ENCODE data around the gene ASGR1.

- TF ChIP-seq, protein P1, sequence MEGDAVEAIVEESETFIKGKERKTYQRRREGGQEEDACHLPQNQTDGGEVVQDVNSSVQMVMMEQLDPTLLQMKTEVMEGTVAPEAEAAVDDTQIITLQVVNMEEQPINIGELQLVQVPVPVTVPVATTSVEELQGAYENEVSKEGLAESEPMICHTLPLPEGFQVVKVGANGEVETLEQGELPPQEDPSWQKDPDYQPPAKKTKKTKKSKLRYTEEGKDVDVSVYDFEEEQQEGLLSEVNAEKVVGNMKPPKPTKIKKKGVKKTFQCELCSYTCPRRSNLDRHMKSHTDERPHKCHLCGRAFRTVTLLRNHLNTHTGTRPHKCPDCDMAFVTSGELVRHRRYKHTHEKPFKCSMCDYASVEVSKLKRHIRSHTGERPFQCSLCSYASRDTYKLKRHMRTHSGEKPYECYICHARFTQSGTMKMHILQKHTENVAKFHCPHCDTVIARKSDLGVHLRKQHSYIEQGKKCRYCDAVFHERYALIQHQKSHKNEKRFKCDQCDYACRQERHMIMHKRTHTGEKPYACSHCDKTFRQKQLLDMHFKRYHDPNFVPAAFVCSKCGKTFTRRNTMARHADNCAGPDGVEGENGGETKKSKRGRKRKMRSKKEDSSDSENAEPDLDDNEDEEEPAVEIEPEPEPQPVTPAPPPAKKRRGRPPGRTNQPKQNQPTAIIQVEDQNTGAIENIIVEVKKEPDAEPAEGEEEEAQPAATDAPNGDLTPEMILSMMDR (conservative IDR thresholded peaks at IDR 0.05; ENCODE audit: low read depth, low read length) = no peak
- TF ChIP-seq EZH2 (IDR thresholded peaks at IDR 0.05; ENCODE audit: borderline replicate concordance, low read depth, low read length, poor library complexity, severe bottlenecking) = no peak
Observed at GRCh38 chr17:7132511-7133094, 46.6 kb downstream of the ASGR1 start.

All from A673 (cell line).